OCI-LY7 (cell line): ENCODE results near the gene ST8SIA4. TPM values are rescaled to one million over a fixed set of nuclear protein-coding genes. Genes with fewer than 3 reads are reported as not detected.

Experiments used
- BruUV-seq: library from RNA; stranded (reverse); fragments of 400-500 nt; replicated peaks from 2 replicates; lab custom pipeline; 2021; lab: Mats Ljungman, UMichigan
- CTCF ChIA-PET: fragments of 300-600 bp; sonication (Branson Sonifier 250); formaldehyde crosslinking; loops from one replicate; lab custom pipeline; 2022; ENCODE audit warnings: antibody characterized with exemption; ENCODE audit not compliant: unreplicated experiment; lab: Charles Lee
- POLR2A ChIA-PET: fragments of 300-600 bp; sonication (Branson Sonifier 250); formaldehyde crosslinking; loops from one replicate; lab custom pipeline; 2022; ENCODE audit warnings: antibody characterized with exemption; lab: Charles Lee
- DNase-seq: peaks from one replicate; pipeline ENCODE4 v3.0.0-alpha.2; 2015; ENCODE audit warnings: low spot score
- H2AFZ ChIP-seq: fragments of 200-600 bp; sonication (generic), shearing (Covaris generic); 2 replicates; pipeline ENCODE4 v1.6.1; 2014; ENCODE audit warnings: mild to moderate bottlenecking, antibody characterized with exemption, low read length, moderate library complexity
- H3K27ac ChIP-seq: fragments of 200-600 bp; sonication (generic); 2 replicates; pipeline ENCODE4 v1.5.1; 2014; ENCODE audit warnings: mixed run types, low read depth, mild to moderate bottlenecking, moderate library complexity, low read length, inconsistent platforms; ENCODE audit not compliant: poor library complexity, severe bottlenecking
- H3K36me3 ChIP-seq: fragments of 200-600 bp; sonication (generic); 2 replicates; pipeline ENCODE4 v1.6.1; 2014; ENCODE audit warnings: mild to moderate bottlenecking, antibody characterized with exemption, low read length, moderate library complexity, mixed read lengths; ENCODE audit not compliant: insufficient read depth
- H3K4me1 ChIP-seq: fragments of 200-600 bp; sonication (generic); 2 replicates; pipeline ENCODE4 v1.5.1; 2014; ENCODE audit warnings: mild to moderate bottlenecking, low read length; ENCODE audit not compliant: insufficient read depth, poor library complexity, severe bottlenecking
- H3K4me2 ChIP-seq: fragments of 200-600 bp; sonication (generic); 2 replicates; pipeline ENCODE4 v1.6.1; 2014; ENCODE audit warnings: mild to moderate bottlenecking, low read length
- H3K4me3 ChIP-seq: fragments of 200-600 bp; sonication (generic); 2 replicates; pipeline ENCODE4 v1.5.1; 2014; ENCODE audit warnings: mild to moderate bottlenecking, low read depth, low read length; ENCODE audit not compliant: poor library complexity, severe bottlenecking
- H3K79me2 ChIP-seq: fragments of 200-600 bp; sonication (generic); 2 replicates; pipeline ENCODE4 v1.6.1; 2016; ENCODE audit warnings: low read depth, mild to moderate bottlenecking, low read length, moderate library complexity, mixed read lengths; ENCODE audit not compliant: insufficient read depth
- H3K9me2 ChIP-seq: fragments of 200-600 bp; sonication (generic); 2 replicates; pipeline ENCODE4 v1.6.1; 2016; ENCODE audit warnings: mild to moderate bottlenecking, low read length, mixed read lengths; ENCODE audit not compliant: insufficient read depth
- H3K9me3 ChIP-seq: fragments of 200-600 bp; sonication (generic); 2 replicates; pipeline ENCODE4 v1.6.1; 2014; ENCODE audit warnings: mild to moderate bottlenecking, mixed run types, low read length, mixed read lengths
- H4K20me1 ChIP-seq: fragments of 200-600 bp; sonication (generic); 2 replicates; pipeline ENCODE4 v1.6.1; 2014; ENCODE audit warnings: mild to moderate bottlenecking, antibody characterized with exemption, low read length, moderate library complexity, mixed read lengths; ENCODE audit not compliant: insufficient read depth
- EZH2phosphoT487 ChIP-seq: fragments of 200-600 bp; sonication (generic); IDR thresholded peaks from 2 replicates; pipeline ENCODE4 v1.6.1; 2018; ENCODE audit warnings: low read depth, borderline replicate concordance, mild to moderate bottlenecking, mixed run types, antibody characterized with exemption, low read length, moderate library complexity, mixed read lengths
- intact Hi-C: fragments of 100-400 bp; cut with micrococcal nuclease; formaldehyde crosslinking; loops from one replicate; pipeline ENCODE4 v1.10.0; 2022; ENCODE audit not compliant: unreplicated experiment
- total RNA-seq, 2 experiments: library from RNA; depleted of rRNA in 1 of 2; stranded (reverse); fragments of >200 nt in 1 of 2; shearing (Covaris generic) in 1 of 2; gene quantifications; 2 replicates each; pipeline ENCODE4 v1.2.3, GENCODE V29; 2014 to 2022
- TF ChIP-seq, protein P1 (sequence below): fragments of 200-600 bp; sonication (generic); conservative IDR thresholded peaks from 2 replicates; pipeline ENCODE4 v1.5.1; 2014; ENCODE audit warnings: mild to moderate bottlenecking, antibody characterized with exemption, low read length, moderate library complexity, mixed read lengths

The ST8SIA4 gene
- total RNA-seq, 2 experiments from 2014 or later: 10.2 to 40.3 TPM

DNA sequence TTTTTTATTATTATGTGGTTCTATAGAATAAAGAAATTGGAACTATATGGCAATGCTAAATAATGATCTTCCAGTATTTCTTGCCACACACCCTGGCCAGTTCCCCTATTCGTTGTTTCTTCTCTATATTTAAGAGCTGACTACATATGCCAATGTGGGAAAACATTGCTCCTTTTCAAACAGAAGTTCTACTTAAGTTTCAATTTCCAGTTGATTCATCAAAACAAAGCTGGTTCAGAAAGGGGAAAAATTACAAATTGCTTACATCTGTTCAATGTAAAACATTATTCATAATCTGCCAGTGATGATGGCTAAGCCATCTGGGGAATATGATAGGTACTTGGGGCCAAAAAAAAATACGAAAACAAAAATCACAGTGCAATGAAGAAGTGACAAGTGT, 76.9 kb downstream of the ST8SIA4 start:
- BruUV-seq: no TSS peak
- Histone ChIP-seq H3K4me3 (no peak overlapping the region), H3K27ac (no peak overlapping the region), H3K79me2 (no peaks in the 10 kb centered on the region; the same call in 1 of the 2 replicates), H2AFZ (no peak overlapping the region), H3K4me1 (peaks cover 19% of the 10 kb centered on the region), H3K9me2 (no peaks in the 10 kb centered on the region), H3K9me3 (no peaks in the 10 kb centered on the region), H4K20me1 (no peaks in the 10 kb centered on the region), H3K4me2 (no peak overlapping the region), H3K36me3 (no peaks in the 10 kb centered on the region; the same call in 1 of the 2 replicates)
- ChIA-PET CTCF (no interaction called here), POLR2A (interaction anchor here (0.6 to 1.4 kb wide), 11 partner anchors 9 to 64 kb away, joined by 3 to 9 read pairs (median 5); no protein-coding TSS in a partner anchor)
- DNase-seq: no peak
- intact Hi-C loops: no loop called here
- TF ChIP-seq EZH2phosphoT487: no peak
- TF ChIP-seq, protein P1, sequence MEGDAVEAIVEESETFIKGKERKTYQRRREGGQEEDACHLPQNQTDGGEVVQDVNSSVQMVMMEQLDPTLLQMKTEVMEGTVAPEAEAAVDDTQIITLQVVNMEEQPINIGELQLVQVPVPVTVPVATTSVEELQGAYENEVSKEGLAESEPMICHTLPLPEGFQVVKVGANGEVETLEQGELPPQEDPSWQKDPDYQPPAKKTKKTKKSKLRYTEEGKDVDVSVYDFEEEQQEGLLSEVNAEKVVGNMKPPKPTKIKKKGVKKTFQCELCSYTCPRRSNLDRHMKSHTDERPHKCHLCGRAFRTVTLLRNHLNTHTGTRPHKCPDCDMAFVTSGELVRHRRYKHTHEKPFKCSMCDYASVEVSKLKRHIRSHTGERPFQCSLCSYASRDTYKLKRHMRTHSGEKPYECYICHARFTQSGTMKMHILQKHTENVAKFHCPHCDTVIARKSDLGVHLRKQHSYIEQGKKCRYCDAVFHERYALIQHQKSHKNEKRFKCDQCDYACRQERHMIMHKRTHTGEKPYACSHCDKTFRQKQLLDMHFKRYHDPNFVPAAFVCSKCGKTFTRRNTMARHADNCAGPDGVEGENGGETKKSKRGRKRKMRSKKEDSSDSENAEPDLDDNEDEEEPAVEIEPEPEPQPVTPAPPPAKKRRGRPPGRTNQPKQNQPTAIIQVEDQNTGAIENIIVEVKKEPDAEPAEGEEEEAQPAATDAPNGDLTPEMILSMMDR: no peak

DNA sequence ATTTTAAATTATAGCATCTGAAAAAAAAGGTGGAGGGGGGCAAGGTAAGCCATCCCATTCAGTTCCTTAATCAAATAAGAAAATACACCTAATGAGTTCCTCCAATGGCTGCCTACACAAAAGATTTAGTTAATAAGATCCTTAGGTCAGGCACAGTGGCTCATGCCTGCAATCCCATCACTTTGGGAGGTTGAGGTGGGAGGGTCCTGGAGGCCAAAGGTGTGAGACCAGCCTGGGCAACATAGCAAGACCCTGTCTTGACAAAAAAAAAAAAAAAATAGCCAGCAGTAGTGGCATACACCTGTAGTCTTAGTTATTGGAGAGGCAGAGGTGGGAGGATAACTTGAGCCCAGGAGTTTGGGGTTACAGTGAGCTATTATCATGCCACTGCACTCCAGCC, 78.4 kb downstream of the ST8SIA4 start:
- intact Hi-C loops: no loop called here
- no peaks in the 10 kb centered on the region; the same call in 1 of the 2 replicates for H3K79me2 ChIP-seq
- H3K27ac ChIP-seq: no peak overlapping the region
- BruUV-seq: no TSS peak
- H3K36me3 ChIP-seq: no peaks in the 10 kb centered on the region; the same call in 1 of the 2 replicates
- H3K9me2 ChIP-seq: no peaks in the 10 kb centered on the region
- no peak overlapping the region for H3K4me2 ChIP-seq
- DNase-seq: no peak
- ChIA-PET POLR2A (interaction anchor here (1.0 to 1.2 kb wide), 2 partner anchors 65 to 79 kb away, joined by 3 to 4 read pairs; no protein-coding TSS in a partner anchor), CTCF (no interaction called here)
- TF ChIP-seq EZH2phosphoT487: no peak
- TF ChIP-seq, protein P1: no peak
- H3K9me3 ChIP-seq: no peaks in the 10 kb centered on the region
- no peak overlapping the region for H3K4me3 ChIP-seq
- H3K4me1 ChIP-seq: peaks cover 27% of the 10 kb centered on the region
- H4K20me1 ChIP-seq: no peaks in the 10 kb centered on the region
- H2AFZ ChIP-seq: no peak overlapping the region

- Histone ChIP-seq H3K9me3 (no peaks in the 10 kb centered on the region), H3K9me2 (no peaks in the 10 kb centered on the region), H2AFZ (no peak overlapping the region), H3K4me3 (no peak overlapping the region), H4K20me1 (no peaks in the 10 kb centered on the region), H3K4me2 (no peak overlapping the region), H3K79me2 (no peaks in the 10 kb centered on the region; the same call in 1 of the 2 replicates), H3K4me1 (peaks cover 27% of the 10 kb centered on the region), H3K27ac (no peak overlapping the region), H3K36me3 (no peaks in the 10 kb centered on the region; the same call in 1 of the 2 replicates)
- TF ChIP-seq, protein P1: no peak
- no peak for TF ChIP-seq EZH2phosphoT487
- BruUV-seq: no TSS peak
- CTCF ChIA-PET: no interaction called here
- intact Hi-C loops: no loop called here
- POLR2A ChIA-PET: interaction anchor here (1.0 kb wide), 1 partner anchor 80 kb away, joined by 4 read pairs; no protein-coding TSS in a partner anchor
- no peak for DNase-seq
Measured at GRCh38 chr5:100823812-100824211, 79.3 kb downstream of the ST8SIA4 start.
